MM.1S (cell line): Measurements from ENCODE around the gene FLT1.

ENCODE experiments used
- DNase-seq: peaks from one replicate; pipeline ENCODE4 v3.0.0-alpha.2; 2015
- H2AFZ ChIP-seq: fragments of 300-600 bp; sonication (generic); 2 replicates; pipeline ENCODE4 v1.6.0; 2016; ENCODE audit warnings: antibody characterized with exemption, low read length
- H3F3A ChIP-seq: fragments of 300-600 bp; sonication (generic); 2 replicates; pipeline ENCODE4 v1.6.1; 2016; ENCODE audit warnings: mild to moderate bottlenecking, antibody characterized with exemption, low read length, moderate library complexity, mixed read lengths; ENCODE audit not compliant: insufficient read depth
- H3K27ac ChIP-seq: fragments of 300-600 bp; sonication (generic); 2 replicates; pipeline ENCODE4 v1.5.1; 2016; ENCODE audit warnings: mild to moderate bottlenecking, low read length
- H3K27me3 ChIP-seq: fragments of 300-600 bp; sonication (generic); replicated peaks from 2 replicates; pipeline ENCODE4 v1.6.0; 2016; ENCODE audit warnings: low read length; ENCODE audit not compliant: insufficient read depth
- H3K36me3 ChIP-seq: fragments of 300-600 bp; sonication (generic); replicated peaks from 2 replicates; pipeline ENCODE4 v1.6.1; 2016; ENCODE audit warnings: mild to moderate bottlenecking, low read length, mixed read lengths; ENCODE audit not compliant: insufficient read depth
- H3K4me1 ChIP-seq: fragments of 300-600 bp; sonication (generic); 2 replicates; pipeline ENCODE4 v1.6.1; 2016; ENCODE audit warnings: low read length, mixed read lengths
- H3K4me2 ChIP-seq: fragments of 300-600 bp; sonication (generic); 2 replicates; pipeline ENCODE4 v1.6.0; 2016; ENCODE audit warnings: low read depth, low read length
- H3K4me3 ChIP-seq: fragments of 300-600 bp; sonication (generic); 2 replicates; pipeline ENCODE4 v1.5.1; 2016; ENCODE audit warnings: low read length, mixed read lengths
- H3K79me2 ChIP-seq: fragments of 300-600 bp; sonication (generic); 2 replicates; pipeline ENCODE4 v1.6.1; 2016; ENCODE audit warnings: mixed run types, low read length, mixed read lengths
- H3K9ac ChIP-seq: fragments of 300-600 bp; sonication (generic); 2 replicates; pipeline ENCODE4 v1.6.1; 2016; ENCODE audit warnings: low read length, mixed read lengths
- H3K9me2 ChIP-seq: fragments of 300-600 bp; sonication (generic); replicated peaks from 2 replicates; pipeline ENCODE4 v1.6.1; 2016; ENCODE audit warnings: mild to moderate bottlenecking, low read length, mixed read lengths; ENCODE audit not compliant: insufficient read depth
- H3K9me3 ChIP-seq: fragments of 300-600 bp; sonication (generic); replicated peaks from 2 replicates; pipeline ENCODE4 v1.6.1; 2016; ENCODE audit warnings: mild to moderate bottlenecking, low read length, mixed read lengths; ENCODE audit not compliant: insufficient read depth
- H4K20me1 ChIP-seq: fragments of 300-600 bp; sonication (generic); 2 replicates; pipeline ENCODE4 v1.6.1; 2016; ENCODE audit warnings: mild to moderate bottlenecking, low read length, moderate library complexity, mixed read lengths; ENCODE audit not compliant: insufficient read depth
- EZH2 ChIP-seq: fragments of 300-600 bp; sonication (generic); optimal IDR thresholded peaks from 2 replicates; pipeline ENCODE3; 2017; ENCODE audit warnings: low read depth, mild to moderate bottlenecking, antibody characterized with exemption, low read length, mixed read lengths
- EZH2phosphoT487 ChIP-seq: fragments of 300-600 bp; sonication (generic); IDR thresholded peaks from 2 replicates; pipeline ENCODE4 v1.6.1; 2018; ENCODE audit warnings: antibody characterized with exemption, low read length
- TF ChIP-seq, protein P1 (sequence below): fragments of 300-600 bp; sonication (generic); IDR thresholded peaks from 2 replicates; pipeline ENCODE4 v1.5.1; 2016; ENCODE audit warnings: antibody characterized with exemption, low read length, mixed read lengths

FLT1 gene, protein sequence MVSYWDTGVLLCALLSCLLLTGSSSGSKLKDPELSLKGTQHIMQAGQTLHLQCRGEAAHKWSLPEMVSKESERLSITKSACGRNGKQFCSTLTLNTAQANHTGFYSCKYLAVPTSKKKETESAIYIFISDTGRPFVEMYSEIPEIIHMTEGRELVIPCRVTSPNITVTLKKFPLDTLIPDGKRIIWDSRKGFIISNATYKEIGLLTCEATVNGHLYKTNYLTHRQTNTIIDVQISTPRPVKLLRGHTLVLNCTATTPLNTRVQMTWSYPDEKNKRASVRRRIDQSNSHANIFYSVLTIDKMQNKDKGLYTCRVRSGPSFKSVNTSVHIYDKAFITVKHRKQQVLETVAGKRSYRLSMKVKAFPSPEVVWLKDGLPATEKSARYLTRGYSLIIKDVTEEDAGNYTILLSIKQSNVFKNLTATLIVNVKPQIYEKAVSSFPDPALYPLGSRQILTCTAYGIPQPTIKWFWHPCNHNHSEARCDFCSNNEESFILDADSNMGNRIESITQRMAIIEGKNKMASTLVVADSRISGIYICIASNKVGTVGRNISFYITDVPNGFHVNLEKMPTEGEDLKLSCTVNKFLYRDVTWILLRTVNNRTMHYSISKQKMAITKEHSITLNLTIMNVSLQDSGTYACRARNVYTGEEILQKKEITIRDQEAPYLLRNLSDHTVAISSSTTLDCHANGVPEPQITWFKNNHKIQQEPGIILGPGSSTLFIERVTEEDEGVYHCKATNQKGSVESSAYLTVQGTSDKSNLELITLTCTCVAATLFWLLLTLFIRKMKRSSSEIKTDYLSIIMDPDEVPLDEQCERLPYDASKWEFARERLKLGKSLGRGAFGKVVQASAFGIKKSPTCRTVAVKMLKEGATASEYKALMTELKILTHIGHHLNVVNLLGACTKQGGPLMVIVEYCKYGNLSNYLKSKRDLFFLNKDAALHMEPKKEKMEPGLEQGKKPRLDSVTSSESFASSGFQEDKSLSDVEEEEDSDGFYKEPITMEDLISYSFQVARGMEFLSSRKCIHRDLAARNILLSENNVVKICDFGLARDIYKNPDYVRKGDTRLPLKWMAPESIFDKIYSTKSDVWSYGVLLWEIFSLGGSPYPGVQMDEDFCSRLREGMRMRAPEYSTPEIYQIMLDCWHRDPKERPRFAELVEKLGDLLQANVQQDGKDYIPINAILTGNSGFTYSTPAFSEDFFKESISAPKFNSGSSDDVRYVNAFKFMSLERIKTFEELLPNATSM (N-terminal part only)

DNA sequence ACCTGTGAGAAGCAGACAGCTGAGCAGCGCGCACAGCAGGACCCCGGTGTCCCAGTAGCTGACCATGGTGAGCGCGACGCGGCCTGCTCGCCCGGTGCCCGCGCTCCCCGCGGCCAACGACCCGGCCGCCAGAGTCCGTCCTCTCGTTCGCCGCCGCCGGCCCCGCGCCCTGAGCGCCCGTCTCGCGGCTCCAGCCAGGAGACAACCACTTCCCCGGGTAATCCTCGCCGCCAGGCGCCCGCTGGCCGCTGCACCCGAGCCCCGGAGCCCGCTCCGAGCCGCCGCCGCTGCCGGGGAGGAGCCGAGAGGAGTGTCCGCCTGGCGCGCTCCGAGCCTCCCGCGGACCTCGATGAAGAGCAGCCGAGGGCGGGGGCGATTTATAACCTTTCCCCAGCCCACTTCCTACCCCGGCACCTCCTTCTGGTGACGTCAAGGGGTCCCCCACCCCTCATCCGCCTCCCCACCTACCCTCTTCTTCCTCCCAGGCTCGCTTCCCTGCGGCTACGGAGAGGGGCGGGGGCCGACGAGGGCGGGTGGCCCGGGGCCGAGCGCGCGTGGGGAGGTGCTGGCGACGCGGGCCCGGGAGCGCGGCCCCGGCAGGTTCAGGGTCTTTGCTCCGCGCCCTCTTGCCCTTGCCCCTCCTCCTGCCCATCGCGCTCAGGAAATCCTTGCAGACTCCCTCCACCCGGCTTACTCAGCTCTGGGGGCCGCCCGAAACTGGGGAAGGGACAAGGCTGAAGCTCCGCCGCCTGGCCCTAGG, at the start of gene FLT1:
Gene FLT1, minus strand, starts transcription at position 351 of the 760 bp plus-strand sequence. Its CDS starts 285 bp downstream, at position 66.
- Histone ChIP-seq H3K4me2 (peak within 1 kb of the TSS; percentile 45; the same call in 1 of the 2 replicates), H3K4me3 (peak within 1 kb of the TSS; percentile 25; the same call in 1 of the 2 replicates), H2AFZ (no peak within 1 kb of the TSS), H3K9me3 (no peaks in the 10 kb centered on the region), H3K9me2 (no peaks in the 10 kb centered on the region), H4K20me1 (no peaks in the 10 kb centered on the region), H3K27ac (no peak within 1 kb of the TSS), H3K4me1 (no peaks in the 10 kb centered on the region), H3K27me3 (peaks cover 8% of the 10 kb centered on the region; the same call in 1 of the 2 replicates), H3K36me3 (no peaks in the 10 kb centered on the region), H3K79me2 (no peaks in the 10 kb centered on the region), H3F3A (no peaks in the 10 kb centered on the region), H3K9ac (no peak within 1 kb of the TSS)
- no peak for DNase-seq
- TF ChIP-seq EZH2phosphoT487, result no peak
- no peak for TF ChIP-seq EZH2
- TF ChIP-seq, protein P1, sequence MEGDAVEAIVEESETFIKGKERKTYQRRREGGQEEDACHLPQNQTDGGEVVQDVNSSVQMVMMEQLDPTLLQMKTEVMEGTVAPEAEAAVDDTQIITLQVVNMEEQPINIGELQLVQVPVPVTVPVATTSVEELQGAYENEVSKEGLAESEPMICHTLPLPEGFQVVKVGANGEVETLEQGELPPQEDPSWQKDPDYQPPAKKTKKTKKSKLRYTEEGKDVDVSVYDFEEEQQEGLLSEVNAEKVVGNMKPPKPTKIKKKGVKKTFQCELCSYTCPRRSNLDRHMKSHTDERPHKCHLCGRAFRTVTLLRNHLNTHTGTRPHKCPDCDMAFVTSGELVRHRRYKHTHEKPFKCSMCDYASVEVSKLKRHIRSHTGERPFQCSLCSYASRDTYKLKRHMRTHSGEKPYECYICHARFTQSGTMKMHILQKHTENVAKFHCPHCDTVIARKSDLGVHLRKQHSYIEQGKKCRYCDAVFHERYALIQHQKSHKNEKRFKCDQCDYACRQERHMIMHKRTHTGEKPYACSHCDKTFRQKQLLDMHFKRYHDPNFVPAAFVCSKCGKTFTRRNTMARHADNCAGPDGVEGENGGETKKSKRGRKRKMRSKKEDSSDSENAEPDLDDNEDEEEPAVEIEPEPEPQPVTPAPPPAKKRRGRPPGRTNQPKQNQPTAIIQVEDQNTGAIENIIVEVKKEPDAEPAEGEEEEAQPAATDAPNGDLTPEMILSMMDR, result no peak

GRCh38 chr13:28544026-28544425, 49.1 kb upstream of the FLT1 start:
- no peaks in the 10 kb centered on the region for H3K36me3 ChIP-seq
- TF ChIP-seq EZH2, result no peak
- H4K20me1 ChIP-seq, result no peaks in the 10 kb centered on the region
- H3K4me1 ChIP-seq, result no peaks in the 10 kb centered on the region
- no peaks in the 10 kb centered on the region for H3K9me3 ChIP-seq
- H3K27me3 ChIP-seq, result no peaks in the 10 kb centered on the region
- H3K9me2 ChIP-seq, result no peaks in the 10 kb centered on the region
- H3K79me2 ChIP-seq, result no peaks in the 10 kb centered on the region
- no peak overlapping the region for H3K9ac ChIP-seq
- DNase-seq, result no peak
- H3K27ac ChIP-seq, result no peak overlapping the region
- no peak overlapping the region for H3K4me3 ChIP-seq
- no peak overlapping the region for H3K4me2 ChIP-seq
- H2AFZ ChIP-seq, result no peak overlapping the region
- no peaks in the 10 kb centered on the region for H3F3A ChIP-seq

- H3K36me3 ChIP-seq, result no peaks in the 10 kb centered on the region
- H3K27ac ChIP-seq, result no peak overlapping the region
- no peaks in the 10 kb centered on the region for H3K9me2 ChIP-seq
- no peaks in the 10 kb centered on the region for H3K9me3 ChIP-seq
- no peak overlapping the region for H3K9ac ChIP-seq
- H3K4me1 ChIP-seq, result no peaks in the 10 kb centered on the region
- no peak for DNase-seq
- no peak for TF ChIP-seq EZH2phosphoT487
- TF ChIP-seq, protein P1, result no peak
- TF ChIP-seq EZH2, result no peak
- H3K79me2 ChIP-seq, result no peaks in the 10 kb centered on the region
- H3K4me2 ChIP-seq, result no peak overlapping the region
- no peaks in the 10 kb centered on the region for H4K20me1 ChIP-seq
- H3K4me3 ChIP-seq, result no peak overlapping the region
- H3F3A ChIP-seq, result no peaks in the 10 kb centered on the region
- H3K27me3 ChIP-seq, result no peaks in the 10 kb centered on the region
- no peak overlapping the region for H2AFZ ChIP-seq
Observed at GRCh38 chr13:28542804-28543203, 47.9 kb upstream of the FLT1 start.
